ENCODE measurements around the gene APOBEC4.

DNA sequence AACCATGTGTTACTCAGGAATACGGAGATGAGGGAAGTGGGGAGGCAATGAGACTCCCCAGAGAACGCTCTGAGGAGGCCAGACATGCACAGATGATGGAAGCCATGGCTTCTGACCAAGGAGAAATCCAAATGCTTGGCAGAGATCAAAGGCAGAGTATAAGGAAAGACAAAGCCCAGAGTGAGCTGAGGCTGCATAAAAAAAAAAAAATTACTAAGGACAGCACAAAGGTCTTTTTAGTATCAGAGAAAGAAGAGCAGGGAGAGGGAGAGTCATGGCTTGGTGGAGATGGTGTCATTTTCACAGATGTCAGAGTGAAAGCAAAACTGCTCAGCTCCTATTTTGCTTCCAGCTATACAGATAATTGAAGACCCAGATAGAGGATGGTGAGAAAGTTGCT lies 54.7 kb downstream of the APOBEC4 start:
- no peak for TF ChIP-seq SUZ12 (IDR thresholded peaks at IDR 0.05)
- TF ChIP-seq ELF4 (IDR thresholded peaks at IDR 0.05): no peak
- TF ChIP-seq SP1 (IDR thresholded peaks at IDR 0.05): no peak
